ENCODE results near the gene FAM222A. TPM values are rescaled to one million over a fixed set of nuclear protein-coding genes. Genes with fewer than 3 reads are reported as not detected.

The FAM222A gene
- total RNA-seq, 1 donor = 0.54 TPM

GRCh38 chr12:109715310-109716091, 1.9 kb downstream of the FAM222A start:
- H3K4me3 ChIP-seq (ENCODE audit: low read depth, low read length) = no peak overlapping the region
- TF ChIP-seq CTCF (IDR thresholded peaks at IDR 0.05; ENCODE audit: insufficient read depth, low read length) = no peak
- no peak for DNase-seq (ENCODE audit: low read depth)

- no peak overlapping the region for H3K4me3 ChIP-seq (ENCODE audit: low read depth, low read length)
- DNase-seq (ENCODE audit: low read depth) = no peak
- TF ChIP-seq CTCF (IDR thresholded peaks at IDR 0.05; ENCODE audit: insufficient read depth, low read length) = no peak
Observed at GRCh38 chr12:109716092-109716479, 2.5 kb downstream of the FAM222A start.

- DNase-seq (ENCODE audit: low read depth) = no peak
- no peak for TF ChIP-seq CTCF (IDR thresholded peaks at IDR 0.05; ENCODE audit: insufficient read depth, low read length)
- H3K4me3 ChIP-seq (ENCODE audit: low read depth, low read length) = no peak overlapping the region
Observed at GRCh38 chr12:109716512-109717389, 3.1 kb downstream of the FAM222A start.

- DNase-seq (ENCODE audit: low read depth) = no peak
- no peak overlapping the region for H3K4me3 ChIP-seq (ENCODE audit: low read depth, low read length)
- no peak for TF ChIP-seq CTCF (IDR thresholded peaks at IDR 0.05; ENCODE audit: insufficient read depth, low read length)
Observed at GRCh38 chr12:109717390-109718357, 4.0 kb downstream of the FAM222A start.

GRCh38 chr12:109718390-109718789, 4.8 kb downstream of the FAM222A start:
- H3K4me3 ChIP-seq (ENCODE audit: low read depth, low read length) = no peak overlapping the region
- no peak for DNase-seq (ENCODE audit: low read depth)
- no peak for TF ChIP-seq CTCF (IDR thresholded peaks at IDR 0.05; ENCODE audit: insufficient read depth, low read length)

Data from fibroblast of the aortic adventitia (primary cell).